ENCODE data around the gene ADCY2. TPM values are rescaled to one million over a fixed set of nuclear protein-coding genes. Genes with fewer than 3 reads are reported as not detected.
A peak's percentile ranks its signal among the peaks of the same experiment; 100 is the strongest.

Gene ADCY2
- not detected in 2 replicates for total RNA-seq (2016; rRNA removed; fragmentation: Illumina TruSeq; extraction: Trizol)
- not detected in 2 replicates for total RNA-seq (2016; cell fraction: cytosol; rRNA removed; fragmentation: Illumina TruSeq; extraction: Trizol; ENCODE audit: low read depth)
- not detected in 2 replicates for total RNA-seq (2016; cell fraction: insoluble cytoplasmic fraction; rRNA removed; fragmentation: Illumina TruSeq; extraction: Trizol)
- total RNA-seq (2016; cell fraction: membrane; rRNA removed; fragmentation: Illumina TruSeq; extraction: Trizol) = not detected in 2 replicates
- not detected in 2 replicates for total RNA-seq (2016; cell fraction: nucleus; rRNA removed; fragmentation: Illumina TruSeq; extraction: Trizol)
- polyA plus RNA-seq (2011; rRNA removed) = not detected in 2 replicates
- not detected in 2 replicates for polyA plus RNA-seq (2011; cell fraction: cytosol; rRNA removed)
- polyA plus RNA-seq (2011; cell fraction: nucleus; rRNA removed) = not detected in 2 replicates
- not detected in 2 replicates for polyA plus RNA-seq (2012)
- not detected in 2 replicates for polyA plus RNA-seq (2016; cell fraction: cytosol; fragmentation: Illumina TruSeq; extraction: Trizol; ENCODE audit: low read depth)
- polyA plus RNA-seq (2016; cell fraction: insoluble cytoplasmic fraction; fragmentation: Illumina TruSeq; extraction: Trizol; ENCODE audit: low read depth) = not detected in 2 replicates
- polyA plus RNA-seq (2016; cell fraction: membrane; fragmentation: Illumina TruSeq; extraction: Trizol; ENCODE audit: low read depth) = not detected in 2 replicates
- polyA plus RNA-seq (2016; cell fraction: nucleus; fragmentation: Illumina TruSeq; extraction: Trizol; ENCODE audit: insufficient read depth, low read depth) = not detected in 2 replicates
- polyA minus RNA-seq (2011; rRNA and poly(A)+ RNA removed; ENCODE audit: low replicate concordance) = 0.02 TPM in 1 of 2 replicates, not detected in the other
- polyA minus RNA-seq (2011; cell fraction: cytosol; rRNA and poly(A)+ RNA removed) = not detected in 2 replicates
- not detected in 2 replicates for polyA minus RNA-seq (2011; cell fraction: nucleus; rRNA and poly(A)+ RNA removed)
- Bru-seq, nascent RNA = percentile 0 among the genes with signal in this experiment
- BruChase-seq, experiment 1, labeled RNA remaining after a 6-hour chase = percentile 0 among the genes with signal in this experiment
- percentile 0 among the genes with signal in this experiment for BruChase-seq, experiment 2, labeled RNA remaining after a 2-hour chase
- long read RNA-seq, experiment 1 = 0 reads
- long read RNA-seq, experiment 2 = 0 reads

DNA sequence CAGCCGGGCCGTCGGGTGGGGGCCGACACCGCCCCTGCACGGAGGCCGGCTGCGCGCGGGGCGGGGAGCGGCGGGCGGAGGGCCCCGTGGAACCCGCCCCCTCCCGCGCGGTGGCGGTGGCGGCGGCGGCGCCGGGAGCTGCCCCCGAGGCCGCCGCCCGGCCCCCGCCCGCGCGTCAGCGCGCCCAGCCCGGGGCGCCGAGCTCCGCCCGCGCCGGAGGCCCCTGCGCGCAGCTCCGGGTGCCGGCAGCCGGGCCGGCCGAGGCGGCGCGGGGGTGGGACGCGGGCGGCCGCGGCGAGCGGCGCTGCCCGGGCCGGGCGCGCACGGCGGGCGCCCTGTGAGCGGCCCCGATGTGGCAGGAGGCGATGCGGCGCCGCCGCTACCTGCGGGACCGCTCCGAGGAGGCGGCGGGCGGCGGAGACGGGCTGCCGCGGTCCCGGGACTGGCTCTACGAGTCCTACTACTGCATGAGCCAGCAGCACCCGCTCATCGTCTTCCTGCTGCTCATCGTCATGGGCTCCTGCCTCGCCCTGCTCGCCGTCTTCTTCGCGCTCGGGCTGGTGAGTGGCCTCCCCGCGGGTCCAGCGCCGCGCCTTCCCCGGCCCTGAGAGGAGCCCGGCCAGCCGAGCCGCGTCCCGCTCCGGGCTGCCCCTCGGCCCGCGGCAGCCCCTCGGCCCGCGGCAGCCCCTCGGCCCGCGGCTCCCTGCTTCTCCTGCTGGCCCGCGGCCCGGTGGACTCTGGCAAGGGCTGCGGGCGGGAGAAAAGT is at the start of gene ADCY2:
Gene ADCY2 (plus strand): TSS at position 192 of the 766 bp plus-strand sequence. CDS start 159 bp downstream, at position 351.
- Histone ChIP-seq H3K27me3 (ENCODE audit: control insufficient read depth in 1 of 2, insufficient read depth in 2 of 2, low read length in 2 of 2) (peaks cover 0 to 18% of the 10 kb centered on the region in 2 experiments; a peak in 3 of 5 replicates), H3K4me1 (ENCODE audit: insufficient read depth, low read length) (no peaks in the 10 kb centered on the region), H3K4me2 (ENCODE audit: low read depth, low read length) (no peak within 1 kb of the TSS; the same call in 1 of the 2 replicates), H3K36me3 (replicated peaks in 1 of 2; ENCODE audit: control insufficient read depth in 1 of 2, insufficient read depth in 2 of 2, low read length in 2 of 2) (no peaks in the 10 kb centered on the region), H3K9me3 (ENCODE audit: low read length) (no peaks in the 10 kb centered on the region), H4K20me1 (ENCODE audit: insufficient read depth, low read length) (no peaks in the 10 kb centered on the region; the same call in 1 of the 2 replicates), H3K9ac (ENCODE audit: insufficient read depth, low read depth, low read length) (no peak within 1 kb of the TSS), H3K79me2 (ENCODE audit: insufficient read depth, low read length) (no peaks in the 10 kb centered on the region), H3K4me3 (replicated peaks in 1 of 3; ENCODE audit: insufficient read depth in 1 of 3, low read depth in 2 of 3, low read length in 3 of 3) (peak within 1 kb of the TSS in 1 of 3 experiments; percentile 33; a peak in 2 of 6 replicates), H3K27ac (ENCODE audit: extremely low read length, insufficient read depth, low read length) (no peak within 1 kb of the TSS), H2AFZ (ENCODE audit: low read length) (no peak within 1 kb of the TSS)
- intact Hi-C loops (cut with micrococcal nuclease; ENCODE audit: unreplicated experiment) (no loop called here), in situ Hi-C loops (cut with HindIII; ENCODE audit: extremely low pct_ligation_motif_present, low pct_unique_long_range_greater_than_20kb) (loop anchor here (25.0 kb wide), 1 partner anchor 584 kb away; no protein-coding TSS in a partner anchor)
- POLR2A ChIA-PET = no interaction called here
- TF ChIP-seq, protein P1, sequence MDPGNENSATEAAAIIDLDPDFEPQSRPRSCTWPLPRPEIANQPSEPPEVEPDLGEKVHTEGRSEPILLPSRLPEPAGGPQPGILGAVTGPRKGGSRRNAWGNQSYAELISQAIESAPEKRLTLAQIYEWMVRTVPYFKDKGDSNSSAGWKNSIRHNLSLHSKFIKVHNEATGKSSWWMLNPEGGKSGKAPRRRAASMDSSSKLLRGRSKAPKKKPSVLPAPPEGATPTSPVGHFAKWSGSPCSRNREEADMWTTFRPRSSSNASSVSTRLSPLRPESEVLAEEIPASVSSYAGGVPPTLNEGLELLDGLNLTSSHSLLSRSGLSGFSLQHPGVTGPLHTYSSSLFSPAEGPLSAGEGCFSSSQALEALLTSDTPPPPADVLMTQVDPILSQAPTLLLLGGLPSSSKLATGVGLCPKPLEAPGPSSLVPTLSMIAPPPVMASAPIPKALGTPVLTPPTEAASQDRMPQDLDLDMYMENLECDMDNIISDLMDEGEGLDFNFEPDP (CRISPR knock-in tag; conservative IDR thresholded peaks at IDR 0.05) = no peak
- no peak for TF ChIP-seq STAT5B (CRISPR knock-in tag; IDR thresholded peaks at IDR 0.05)
- ATAC-seq (peak; percentile 45), DNase-seq (ENCODE audit: low spot score) (no peak), FAIRE-seq (no peak)
- no CpG with 5 or more reads among the region's 121 CpGs for WGBS (ENCODE audit: low lambda C conversion rate)
- CTCF ChIA-PET (ENCODE audit: low intra/inter-chr PET ratio, low total read pairs) = no interaction called here
- no TSS peak for BruUV-seq (replicated peaks)
